HG02642 (cell line): Measurements from ENCODE around the gene GARNL3.

Experiments used
- ATAC-seq: cut with Tn5 transposase; IDR thresholded peaks from one replicate; pipeline ENCODE4 v1.9.1; 2021; ENCODE audit warnings: mild to moderate bottlenecking; ENCODE audit not compliant: unreplicated experiment, poor library complexity

Gene GARNL3

DNA sequence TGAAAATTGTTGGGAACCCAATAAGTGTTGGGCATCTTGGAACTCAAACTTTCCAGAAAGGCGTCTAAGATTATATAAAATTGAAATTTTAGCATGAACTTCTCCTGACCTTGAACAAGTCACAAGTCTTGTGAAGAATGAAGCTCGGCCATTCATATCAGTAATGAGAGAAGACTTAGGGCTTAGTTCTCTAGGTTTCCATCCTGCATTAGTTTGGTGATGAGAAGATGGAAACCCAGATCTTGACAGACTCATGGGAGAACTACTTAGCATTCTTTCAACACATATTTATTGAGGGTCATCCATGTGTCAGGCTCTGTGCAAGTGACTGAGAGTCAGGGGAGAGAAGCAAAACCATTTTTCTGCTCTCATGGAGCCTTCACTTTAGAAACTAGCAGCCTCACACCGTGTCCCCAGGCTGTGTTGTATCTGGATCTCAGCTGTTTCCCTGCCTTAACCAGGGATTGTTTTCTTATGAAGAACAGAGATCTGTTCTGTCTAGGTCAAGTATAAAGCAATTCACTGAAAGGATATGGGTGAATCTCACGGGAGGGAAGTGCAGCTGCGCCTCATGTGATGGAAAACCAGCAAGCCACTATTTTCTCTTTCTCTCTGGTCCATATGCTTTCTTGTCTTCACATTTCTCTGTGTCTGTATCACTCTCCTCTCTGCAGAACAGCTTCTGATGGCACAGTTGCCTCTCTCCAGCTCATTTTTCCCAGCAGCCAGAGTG is 3.4 kb downstream of the GARNL3 start:
- no peak for ATAC-seq

DNA sequence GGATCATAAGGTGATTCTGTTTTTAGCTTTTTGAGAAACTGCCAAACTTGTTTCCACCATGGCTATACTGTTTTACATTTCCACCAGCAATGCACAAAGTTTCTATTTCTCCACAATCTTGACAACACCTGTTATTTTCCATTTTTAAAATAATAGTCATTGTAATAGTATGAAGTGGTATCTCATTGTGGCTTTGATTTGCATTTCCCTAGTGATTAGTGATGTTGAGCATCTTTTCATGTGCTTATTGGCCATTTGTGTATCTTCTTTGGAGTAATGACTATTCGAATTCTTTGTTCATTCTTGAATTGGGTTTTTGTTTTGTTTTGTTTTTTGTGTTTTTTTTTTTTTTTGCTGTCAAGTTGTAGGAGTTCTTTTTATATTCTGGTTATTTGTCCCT is 4.9 kb downstream of the GARNL3 start:
- ATAC-seq: no peak

DNA sequence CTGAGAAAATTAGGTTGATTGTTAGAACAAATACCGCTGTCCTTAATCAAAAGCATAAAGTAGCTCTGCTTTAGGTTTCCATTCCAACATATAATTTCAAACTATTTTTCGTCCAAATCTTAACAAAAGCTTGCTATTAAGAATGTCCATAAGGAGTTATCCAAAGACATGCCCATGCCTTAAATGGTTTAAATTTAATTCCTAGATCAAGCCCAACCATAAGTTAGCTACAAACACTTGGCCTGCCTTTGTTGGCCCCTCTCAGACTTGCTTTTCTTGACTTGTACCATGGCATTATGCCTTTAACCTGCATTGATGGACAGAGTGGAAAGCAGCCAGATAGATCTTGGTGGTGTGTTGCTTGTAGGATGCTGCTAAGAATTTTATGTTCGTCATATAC is 8.8 kb downstream of the GARNL3 start:
- ATAC-seq: no peak

DNA sequence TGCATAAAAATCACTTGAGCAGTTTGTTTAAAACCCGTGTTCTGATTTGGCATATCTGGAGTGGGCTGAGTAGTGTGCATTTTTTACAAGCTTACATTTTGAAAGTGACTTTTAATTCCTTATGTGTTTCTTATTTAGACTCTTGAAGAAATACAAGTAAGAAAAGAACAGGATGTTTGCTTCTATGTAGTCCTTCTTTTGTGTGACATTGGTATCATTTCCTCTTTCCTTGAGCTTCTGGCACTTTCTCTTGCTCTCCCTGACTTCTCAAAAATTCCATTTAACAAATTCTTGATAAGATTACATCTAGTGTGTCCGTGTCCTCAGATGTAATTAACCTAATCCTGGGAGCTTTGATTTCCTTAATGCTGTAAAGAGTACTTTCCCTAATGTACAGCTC is 12.5 kb downstream of the GARNL3 start:
- ATAC-seq: no peak

DNA sequence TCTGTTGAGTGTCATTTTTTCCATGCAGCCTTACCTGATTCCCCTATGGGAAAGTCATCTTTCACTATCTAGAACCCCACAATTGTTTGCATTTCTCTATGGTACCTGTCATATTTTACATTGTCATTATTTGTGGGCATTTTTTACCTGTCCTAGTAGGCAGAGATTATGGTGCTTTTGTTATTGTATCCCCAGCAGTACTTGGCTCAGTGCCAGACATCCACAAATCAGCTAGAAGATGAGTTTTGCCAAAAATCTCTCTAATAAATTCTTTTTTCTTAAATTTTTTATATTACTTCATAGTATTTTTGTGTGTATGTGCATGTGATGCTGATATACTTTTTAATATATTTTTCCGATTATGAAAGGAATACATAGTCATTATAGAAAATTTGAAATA is 13.2 kb downstream of the GARNL3 start:
- no peak for ATAC-seq

DNA sequence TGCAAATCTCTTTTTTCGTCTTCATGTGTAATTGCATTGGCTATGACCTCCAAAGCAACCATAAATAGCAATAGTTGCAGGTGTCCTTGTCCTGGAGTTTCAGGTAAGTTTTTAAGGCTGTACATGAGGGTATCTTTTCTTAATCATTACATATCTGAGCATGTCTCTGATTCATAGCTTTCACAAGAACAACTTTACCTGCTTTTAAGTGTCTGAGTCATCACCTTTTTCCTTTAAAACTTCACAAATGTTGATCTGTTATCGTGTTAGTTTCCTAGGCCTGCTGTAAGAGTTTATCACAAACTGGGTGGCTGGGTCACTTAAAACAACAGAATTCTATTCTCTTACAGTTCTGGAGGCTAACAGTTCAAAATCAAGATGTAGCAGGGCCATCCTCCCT is 13.8 kb downstream of the GARNL3 start:
- no peak for ATAC-seq

DNA sequence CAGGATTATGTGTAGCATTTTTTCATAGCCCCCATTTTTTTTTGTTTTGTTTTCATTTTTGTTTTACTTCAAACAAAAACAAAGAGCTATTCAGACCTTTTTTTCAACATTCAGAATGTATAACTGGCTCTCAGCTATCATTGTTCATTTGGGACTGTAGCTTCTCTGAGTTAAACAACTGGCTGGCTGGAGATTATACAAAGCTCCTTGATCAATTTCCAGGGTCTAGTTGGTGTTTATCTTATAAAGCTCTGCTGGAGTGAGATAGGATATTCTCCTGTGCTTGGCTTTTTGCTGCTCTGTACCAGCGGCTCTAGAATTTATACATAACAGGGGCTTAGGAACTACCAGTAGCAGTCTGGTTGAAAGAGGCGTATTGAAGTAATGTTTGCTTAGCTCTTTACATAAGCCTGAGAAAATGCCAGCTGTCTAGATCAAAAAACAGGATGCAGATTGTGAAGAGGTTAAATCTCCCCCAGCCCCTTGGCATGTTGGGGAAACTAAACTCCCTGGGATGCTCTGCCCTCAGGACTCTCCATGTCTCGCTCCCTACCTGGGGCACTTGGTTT is 15.2 kb downstream of the GARNL3 start:
- no peak for ATAC-seq

DNA sequence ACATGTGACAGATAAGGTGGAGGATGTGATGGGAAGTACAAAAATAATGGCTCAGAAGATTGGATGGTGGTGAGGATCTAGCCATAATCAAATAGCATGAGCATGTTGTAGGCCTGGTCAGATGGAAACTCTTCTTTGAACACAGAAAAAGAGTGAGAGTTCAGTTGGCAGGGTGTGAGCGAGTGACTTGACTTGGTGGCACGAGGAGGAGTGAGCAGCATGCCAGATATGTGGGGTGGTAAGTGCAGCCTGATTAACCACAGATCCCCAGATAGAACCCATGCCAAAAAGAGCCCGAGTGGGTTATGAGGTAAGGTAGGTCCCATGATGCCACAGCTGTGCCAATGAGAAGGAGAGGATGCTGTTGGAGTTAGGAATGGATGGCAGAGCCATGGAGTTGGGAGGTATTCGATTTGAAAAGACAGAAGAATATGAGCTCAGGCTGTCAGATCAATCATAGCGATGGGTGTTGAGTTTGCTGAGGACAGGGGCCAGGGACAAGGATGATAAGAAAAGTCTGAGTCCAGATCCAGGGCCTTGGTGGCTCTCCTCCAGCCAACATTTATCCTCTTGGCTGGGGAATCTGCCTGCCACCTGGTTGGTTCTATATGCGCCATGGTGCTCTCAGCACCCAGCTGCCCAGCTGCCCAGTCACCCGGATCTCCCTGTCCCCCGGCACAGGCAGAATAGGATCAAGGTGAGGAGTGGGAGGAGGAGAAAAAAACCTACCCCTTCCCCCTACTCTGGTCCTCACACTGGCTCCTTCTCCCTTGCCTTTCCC is 16.5 kb downstream of the GARNL3 start:
- no peak for ATAC-seq

DNA sequence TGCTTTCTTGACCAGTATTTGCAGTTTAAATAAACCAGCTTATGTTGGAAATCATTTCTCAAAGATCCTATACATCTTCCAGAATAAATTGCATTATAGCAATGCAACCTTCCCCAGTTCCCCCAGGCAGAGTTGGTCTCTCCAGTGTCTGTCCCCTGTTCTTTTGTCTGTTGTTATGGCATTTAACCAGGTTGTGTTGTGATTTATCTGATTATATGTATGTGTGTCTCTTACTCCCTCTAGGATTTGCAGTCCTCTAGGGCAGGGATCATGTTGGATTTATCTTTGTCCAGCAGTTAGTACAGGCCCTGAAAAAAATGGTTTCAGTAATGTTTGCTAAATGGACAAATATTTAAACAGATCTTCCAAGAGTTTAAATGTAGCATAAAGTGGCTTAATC is 17.3 kb downstream of the GARNL3 start:
- no peak for ATAC-seq

DNA sequence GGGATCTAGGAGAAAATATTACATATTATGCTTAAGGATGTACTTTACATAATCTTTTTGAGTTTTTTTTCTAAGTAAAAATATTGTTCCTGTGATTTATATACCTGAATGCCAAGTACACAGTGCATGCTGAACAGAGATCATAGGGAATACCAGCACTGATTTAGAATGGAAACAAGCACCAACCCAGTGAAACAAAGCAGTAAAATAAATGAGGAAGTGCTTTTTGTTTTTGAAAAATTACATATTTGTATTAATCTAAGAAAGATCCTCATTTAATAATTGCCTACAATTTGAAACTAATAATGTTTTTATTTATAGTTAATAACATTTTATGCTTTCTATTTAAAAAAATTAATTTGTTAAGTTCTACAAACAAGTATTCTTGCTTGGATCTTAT is 18.0 kb downstream of the GARNL3 start:
- ATAC-seq: no peak

DNA sequence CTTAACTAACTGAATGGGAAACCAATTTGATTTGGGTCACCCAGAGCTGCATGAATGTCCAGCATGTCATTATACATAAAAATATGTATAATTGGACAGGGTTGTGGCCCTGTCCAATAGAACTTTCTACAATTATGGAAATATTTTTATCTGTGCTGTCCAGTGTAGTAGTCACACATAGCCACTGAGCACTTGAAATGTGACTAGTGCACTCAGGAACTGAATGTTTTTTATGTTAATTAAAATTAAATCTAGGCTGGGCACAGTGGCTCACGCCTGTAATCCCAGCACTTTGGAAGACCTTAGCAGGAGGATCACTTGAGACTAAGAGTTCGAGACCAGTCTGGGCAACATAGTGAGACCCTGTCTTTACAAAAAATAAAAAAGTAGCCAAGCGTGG is 18.6 kb downstream of the GARNL3 start:
- ATAC-seq: no peak

DNA sequence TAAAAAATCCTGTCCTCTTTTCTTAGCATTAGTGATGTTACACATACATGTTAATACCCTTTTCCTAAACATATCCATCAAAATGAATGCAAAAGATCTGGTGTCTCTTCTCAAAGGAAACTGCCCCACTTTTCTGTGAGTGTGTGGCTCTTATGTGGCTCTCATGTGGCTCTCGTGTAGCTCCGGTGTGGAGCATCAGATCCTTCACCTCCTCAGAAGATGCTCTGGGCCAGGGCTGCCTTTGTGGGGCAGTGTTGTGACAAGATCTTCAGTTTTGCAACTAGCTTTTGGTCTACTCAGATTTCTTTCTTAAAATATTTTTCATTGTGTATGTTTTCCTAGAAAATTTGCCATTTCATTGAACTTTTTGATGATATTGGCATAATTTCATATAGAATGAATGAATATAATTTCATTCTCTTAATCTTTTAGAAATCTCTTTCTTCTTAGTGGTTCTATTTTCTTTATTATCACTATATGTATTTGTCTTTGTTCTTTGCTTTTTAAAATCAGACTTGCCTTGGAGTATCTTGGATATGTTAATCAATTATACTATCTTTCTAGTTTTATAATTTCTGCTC is 19.4 kb downstream of the GARNL3 start:
- ATAC-seq: no peak

DNA sequence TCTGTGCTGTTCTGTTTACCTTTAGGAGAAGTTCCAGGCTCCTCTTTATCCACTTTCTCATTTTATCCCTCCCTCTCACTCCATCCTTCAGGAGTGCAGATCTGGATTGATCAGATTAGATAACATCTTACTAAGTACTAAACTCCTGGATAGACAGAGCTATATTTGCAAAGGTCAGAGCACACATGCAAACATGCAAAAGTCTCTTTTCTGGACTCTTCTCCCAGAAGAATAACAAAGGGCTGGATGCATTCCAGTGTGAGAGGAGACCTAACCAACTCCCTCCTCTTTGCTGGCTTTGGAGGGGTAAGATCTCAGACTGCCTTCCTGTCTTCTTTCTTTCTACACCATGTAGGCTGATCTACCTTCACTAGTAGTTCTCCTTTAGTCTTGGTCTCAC is 21.4 kb downstream of the GARNL3 start:
- no peak for ATAC-seq

DNA sequence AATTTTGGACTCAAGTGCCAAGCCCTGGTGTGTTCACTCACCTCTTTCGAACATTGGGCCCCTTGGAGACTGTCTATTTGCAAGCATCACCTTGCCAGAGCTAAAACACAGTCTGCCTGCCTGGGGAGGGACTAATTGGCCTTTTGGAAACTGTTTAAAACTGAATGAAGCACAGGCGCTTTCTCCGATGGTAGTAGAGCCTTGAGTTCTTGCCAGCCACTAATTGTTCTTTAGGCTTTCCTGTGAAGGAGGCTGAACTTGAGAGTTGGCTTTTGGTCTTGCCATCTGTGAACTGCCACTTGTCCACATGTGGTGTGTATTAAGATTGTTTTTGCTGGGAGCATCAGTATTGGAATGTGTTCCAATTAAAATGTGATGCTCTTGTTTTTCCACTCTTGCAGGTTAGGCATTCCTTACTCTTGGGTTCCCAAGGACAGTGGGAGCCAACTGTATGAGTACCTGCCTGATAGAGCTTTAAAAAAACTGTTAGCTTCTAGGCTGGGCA is 26.0 kb downstream of the GARNL3 start:
- ATAC-seq: no peak

DNA sequence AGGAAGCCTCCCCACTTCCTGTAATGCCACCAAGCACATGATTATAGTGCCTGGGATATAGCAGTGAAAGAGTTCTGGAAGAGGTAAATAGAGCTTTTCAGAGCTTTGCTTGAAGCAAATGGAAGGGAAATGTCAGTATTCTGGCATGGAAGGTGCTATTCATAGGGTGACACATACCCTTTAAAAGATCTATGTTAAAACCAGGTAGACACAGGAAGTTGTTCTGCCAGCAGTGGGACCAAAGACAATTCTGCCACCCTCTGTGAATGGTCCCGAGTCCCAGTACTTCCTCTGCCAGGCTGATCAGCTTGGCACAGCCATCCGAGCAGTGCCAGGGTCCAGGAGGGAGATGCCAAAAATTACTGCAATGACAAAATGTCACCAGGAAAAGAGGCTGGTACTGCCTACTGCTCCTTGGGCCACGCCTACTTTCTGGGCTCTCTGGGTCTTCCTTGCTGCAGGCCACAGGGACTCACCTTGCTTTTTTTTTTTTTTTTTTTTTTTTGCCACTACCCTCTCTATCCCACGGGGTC is 26.7 kb downstream of the GARNL3 start:
- ATAC-seq: no peak

DNA sequence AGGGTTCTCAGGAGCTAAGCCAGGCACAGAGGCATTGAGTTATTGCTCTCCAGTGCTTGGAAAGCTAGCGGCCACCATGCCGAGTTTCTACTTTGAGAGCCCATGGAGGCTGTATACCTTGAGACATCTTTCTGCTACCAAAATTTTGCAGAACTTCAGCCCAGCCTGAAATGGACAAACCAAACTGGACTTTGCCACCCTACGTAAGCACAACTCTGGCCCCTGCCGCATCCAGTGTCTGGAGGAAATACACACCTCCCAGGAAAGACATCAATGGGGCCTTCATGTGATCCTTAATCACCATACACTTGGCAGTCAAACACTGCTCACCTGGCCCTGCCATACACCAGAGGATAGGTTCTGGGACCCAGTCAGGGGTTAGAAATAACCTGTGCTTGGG is 27.8 kb downstream of the GARNL3 start:
- ATAC-seq: no peak

DNA sequence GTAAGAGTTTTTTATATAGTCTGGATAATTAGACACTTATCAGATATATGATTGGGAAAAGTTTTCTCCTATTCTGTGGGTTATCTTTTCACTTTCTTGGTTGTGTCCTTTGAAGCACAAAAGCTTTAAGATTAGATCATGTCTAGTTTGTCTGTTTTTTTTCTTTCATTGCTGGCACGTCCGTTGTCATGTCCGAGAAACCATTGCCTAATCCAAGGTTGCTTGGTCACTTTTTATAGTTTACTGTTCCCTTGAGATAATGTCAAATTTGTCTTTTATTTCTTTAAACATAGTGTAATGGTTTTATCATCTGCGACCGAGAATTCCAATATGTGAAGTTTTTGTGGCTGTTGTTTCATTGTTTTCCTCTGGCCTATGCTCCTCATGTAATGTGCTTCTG is 28.8 kb downstream of the GARNL3 start:
- no peak for ATAC-seq

DNA sequence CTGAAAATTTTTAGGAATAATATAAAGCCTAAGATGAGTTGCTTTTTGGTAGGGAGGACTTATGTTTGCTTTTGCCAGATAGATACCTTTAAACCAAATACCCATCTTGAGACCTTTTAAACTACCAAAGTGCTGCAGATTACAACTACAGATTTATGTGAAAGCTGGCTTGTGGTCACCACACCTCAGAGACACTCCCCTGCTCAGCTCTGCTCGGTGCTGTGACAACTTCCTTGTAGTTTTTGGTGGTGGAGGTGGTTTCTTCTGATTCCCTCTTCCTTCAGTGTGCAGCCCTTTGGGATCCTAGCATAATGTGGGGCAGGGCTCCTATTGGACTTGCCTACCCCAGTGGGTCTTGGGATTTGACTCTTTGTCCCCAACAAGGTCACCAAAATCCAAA is 29.2 kb downstream of the GARNL3 start:
- no peak for ATAC-seq

DNA sequence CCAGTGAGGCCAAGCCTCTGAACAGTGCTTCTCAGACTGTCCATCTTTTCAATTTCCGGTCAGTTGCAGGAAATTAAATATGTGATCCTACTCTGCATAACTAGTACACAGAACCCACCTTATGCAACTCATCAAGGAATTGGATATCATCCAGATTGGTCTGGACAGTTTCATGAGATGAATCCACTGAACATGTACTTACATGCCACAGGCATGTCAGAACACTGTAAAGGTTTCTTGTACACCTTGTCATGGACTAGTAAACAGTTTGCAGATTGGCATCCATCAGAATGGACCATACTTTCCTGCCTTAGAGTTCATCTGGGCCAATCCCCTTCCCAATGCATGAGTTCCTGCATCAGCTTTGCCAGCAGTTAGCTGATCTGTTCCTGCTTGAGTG is 30.4 kb downstream of the GARNL3 start:
- no peak for ATAC-seq

DNA sequence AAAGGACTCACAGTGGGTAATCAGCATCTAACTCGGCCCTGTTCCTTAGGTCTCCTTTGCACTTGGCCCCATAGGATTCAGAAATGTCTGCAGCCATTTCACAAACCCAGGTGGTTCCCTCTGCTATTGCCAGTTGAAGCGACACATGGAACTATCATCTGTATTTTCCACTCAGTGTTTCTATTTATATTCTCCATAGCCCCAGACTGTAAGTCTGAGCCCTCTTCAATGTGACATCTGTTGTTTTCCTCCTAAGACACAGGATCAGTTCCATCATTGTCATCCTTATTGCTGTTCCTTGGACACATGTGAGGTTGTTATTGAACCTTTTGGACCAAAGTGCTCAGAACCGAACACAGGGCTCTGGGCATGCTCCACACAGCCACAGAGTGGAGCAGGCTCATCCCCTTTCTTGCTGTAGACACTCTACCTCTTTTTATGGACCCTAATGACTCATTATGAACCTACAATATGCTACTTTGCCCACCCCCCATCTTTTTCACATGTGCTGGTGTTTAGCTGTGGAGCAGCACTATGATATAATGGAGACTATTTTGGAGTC is 36.4 kb downstream of the GARNL3 start:
- ATAC-seq: no peak

DNA sequence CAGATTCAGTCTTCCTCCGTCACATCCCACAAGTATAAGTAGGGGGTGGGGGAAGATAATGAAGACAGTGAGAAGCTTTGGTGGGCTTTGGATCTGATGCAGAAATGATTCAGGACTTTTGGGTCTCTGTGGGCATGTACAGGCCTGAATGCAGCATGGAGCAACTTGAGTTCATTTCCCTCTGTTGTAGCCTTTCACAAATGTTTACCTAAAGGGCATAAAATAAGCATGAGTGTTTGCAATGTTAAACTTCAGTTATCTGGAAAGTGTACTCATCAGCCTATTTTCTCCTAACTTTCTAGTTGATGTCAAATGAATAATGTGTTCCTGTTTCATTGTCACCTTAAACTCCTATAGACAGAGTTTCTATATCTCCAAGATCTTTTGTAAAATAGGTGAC is 39.3 kb downstream of the GARNL3 start:
- no peak for ATAC-seq
